GM18498 (cell line): Measurements from ENCODE around the gene PRPF19.
"Not testable (repeated sequence)": the region's sequence is repeated elsewhere in the genome, so short reads cannot be mapped to it uniquely, and the experiment has no call there.

Experiments
- ATAC-seq: cut with Tn5 transposase; IDR thresholded peaks from one replicate; pipeline ENCODE4 v1.9.1; 2021; ENCODE audit warnings: mild to moderate bottlenecking, moderate library complexity; ENCODE audit not compliant: unreplicated experiment

Gene PRPF19

GRCh38 chr11:60910281-60910687, 3.9 kb upstream of the PRPF19 start:
- ATAC-seq: peak; percentile 39

- ATAC-seq: not testable (repeated sequence)
Measured at GRCh38 chr11:60909680-60910280, 3.4 kb upstream of the PRPF19 start.

DNA sequence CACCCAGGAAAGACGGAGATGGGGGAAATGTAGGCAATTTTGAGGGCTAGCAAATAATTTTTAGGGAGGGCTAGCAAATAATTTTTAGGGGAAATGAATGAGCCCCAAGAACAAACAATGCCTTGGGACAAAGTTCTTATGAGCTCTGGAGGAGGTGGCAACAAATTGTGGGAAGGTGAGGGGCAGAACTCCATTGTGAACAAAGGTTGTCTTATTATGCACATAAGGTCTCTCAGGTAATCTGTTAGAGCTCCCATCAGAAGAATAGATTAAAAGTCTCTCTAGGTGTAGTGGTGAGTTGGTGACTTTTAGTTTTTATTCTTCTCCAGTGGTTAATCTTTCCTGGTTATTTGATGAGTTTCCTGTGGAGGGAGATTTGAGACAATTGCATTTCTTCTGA, 2.4 kb upstream of the PRPF19 start:
- no peak for ATAC-seq

- no peak for ATAC-seq
Measured at GRCh38 chr11:60905551-60906113, 753 bp downstream of the PRPF19 start.

- no peak for ATAC-seq
Measured at GRCh38 chr11:60905047-60905446, 1.3 kb downstream of the PRPF19 start.

GRCh38 chr11:60902625-60903024, 3.8 kb downstream of the PRPF19 start:
- no peak for ATAC-seq

GRCh38 chr11:60900673-60901404, 5.5 kb downstream of the PRPF19 start:
- ATAC-seq: no peak

DNA sequence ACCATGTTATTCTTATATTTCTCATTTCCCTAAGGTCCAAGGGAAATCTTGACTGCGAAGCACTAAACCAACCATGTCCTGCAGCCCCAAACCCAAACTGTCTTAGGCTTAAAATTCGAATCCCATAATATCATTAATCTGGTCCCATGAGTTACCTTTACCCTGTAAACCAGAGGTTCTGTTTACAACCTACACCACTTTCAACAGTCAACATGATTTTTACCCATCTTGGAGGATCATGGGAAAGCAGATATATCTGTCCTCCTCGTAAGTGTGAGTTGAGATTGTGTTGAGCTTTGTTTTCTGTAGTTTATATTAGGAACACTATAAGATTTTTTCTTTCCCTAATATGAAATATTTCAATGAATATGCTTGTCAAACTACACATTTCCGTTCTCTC, 6.4 kb downstream of the PRPF19 start:
- no peak for ATAC-seq

GRCh38 chr11:60899046-60899936, 7.1 kb downstream of the PRPF19 start:
- ATAC-seq: peak; percentile 62

GRCh38 chr11:60897496-60897895, 8.9 kb downstream of the PRPF19 start:
- no peak for ATAC-seq

DNA sequence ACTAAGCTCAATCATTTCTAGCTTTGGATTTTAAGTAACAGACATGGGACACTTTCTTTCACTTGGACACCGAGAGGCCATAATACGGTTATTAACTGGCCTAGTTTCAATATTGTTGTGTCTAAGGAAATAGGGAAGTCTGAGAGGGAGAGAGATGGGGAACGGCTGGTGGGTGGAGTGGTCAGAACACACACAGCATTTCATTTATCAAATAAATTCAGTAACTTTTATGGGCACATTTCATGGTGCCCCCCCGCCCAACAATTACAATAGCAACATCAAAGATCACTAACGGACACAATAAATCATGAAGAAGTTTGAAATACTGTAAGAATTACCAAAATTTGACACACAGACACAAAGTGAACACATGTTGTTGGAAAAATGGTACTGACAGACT, 10.7 kb downstream of the PRPF19 start:
- ATAC-seq: no peak

DNA sequence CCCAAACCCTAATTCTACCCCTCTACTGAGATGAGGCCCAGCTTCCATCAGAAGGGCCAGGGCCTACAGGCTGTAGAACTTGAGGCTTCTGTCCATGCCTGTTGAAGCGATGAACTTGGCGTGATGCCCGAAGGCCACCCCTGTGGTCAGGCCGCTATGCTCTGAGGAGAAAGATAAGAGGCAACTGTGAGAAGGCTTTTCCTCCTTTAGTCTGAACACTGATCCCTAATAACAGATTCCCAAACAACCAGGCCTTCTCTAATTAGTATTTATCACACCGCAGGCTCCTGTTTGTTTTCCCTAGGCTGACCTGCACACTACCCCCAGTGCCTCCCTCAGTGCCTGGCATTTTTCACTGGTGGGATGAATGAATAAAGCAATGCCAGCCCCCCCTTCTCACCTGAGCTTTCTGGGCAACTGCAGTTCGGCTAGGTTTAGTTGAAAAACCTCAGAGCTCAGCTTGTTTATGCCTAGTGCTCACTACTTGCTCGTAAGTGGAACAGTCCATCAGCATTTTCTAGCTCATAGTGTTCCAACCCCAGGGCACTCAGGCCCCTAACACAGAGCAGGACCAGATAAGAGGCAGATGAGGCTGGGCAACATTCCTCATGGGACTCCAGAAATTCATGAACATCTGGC, 15.2 kb downstream of the PRPF19 start:
- no peak for ATAC-seq

DNA sequence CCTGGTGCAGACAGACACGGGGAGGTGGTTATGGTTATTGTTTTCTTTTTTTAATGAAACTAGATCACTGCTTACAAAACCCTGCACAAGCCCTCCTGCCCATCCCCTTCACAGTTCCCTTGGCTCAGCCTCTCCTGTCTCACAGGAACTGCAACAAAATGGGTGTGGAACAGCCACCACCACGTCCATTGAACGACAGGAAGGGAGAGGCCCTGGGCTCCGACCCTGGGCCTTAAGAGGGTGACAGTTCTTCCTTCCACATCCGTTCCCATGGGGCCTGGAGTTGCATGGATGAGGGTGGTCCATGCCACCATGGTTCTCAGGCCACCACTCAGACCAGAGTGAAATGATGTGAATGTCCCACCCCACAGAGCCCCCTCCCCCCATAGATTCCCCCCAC, 15.7 kb downstream of the PRPF19 start:
- ATAC-seq: no peak

DNA sequence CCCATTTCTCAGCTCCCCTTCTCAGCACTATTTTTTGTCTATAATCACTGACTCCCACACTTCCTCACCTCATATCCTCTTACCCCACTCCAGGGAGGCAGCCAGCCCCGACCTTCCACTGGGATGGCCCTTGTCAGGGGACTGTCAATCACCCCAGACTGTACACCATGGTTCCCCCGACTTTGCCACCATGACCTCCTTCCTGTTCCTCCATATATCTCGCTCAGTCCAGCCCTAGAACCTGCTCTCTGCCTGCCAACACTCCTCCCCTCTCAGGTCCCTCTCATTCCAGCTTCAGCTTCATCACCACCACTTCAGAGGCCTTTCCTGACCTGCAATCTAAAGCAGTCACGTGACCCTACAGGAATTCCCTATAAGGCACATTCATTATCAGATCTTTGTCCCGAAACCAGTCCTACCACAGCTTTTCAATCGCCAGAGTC, 16.5 kb downstream of the PRPF19 start:
- ATAC-seq: no peak

GRCh38 chr11:60887556-60887955, 18.8 kb downstream of the PRPF19 start:
- peak; percentile 59 for ATAC-seq

DNA sequence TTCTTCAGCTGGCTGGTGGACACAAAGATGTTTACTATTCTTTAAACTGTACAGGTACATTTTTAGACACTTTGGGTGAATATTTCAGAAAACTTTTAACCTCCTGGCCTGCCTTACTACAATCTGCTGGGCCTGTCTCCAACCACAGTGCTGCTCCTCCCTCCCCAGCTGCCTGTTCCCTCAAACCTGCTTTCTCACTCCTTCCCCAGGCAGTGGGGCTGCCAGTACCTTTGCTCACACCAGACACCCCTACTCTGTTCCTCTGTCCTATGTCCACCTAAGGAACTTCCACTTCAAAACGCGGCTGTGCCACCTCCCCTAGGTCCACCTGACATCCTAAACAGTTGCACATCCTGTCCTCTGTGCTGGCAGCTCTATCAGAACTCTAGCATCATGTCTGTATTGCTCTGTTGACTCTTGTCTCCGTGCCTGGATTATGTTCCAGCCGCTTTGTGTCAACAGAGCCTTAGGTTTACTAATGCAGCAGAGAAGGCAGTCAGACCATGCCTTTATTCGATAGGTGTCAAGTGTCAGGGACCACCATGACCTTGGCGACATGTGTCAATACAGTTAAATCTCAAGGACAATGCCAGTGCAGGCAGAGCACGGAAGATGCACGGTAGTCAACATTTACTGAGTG, 25.6 kb downstream of the PRPF19 start:
- no peak for ATAC-seq

GRCh38 chr11:60879971-60880588, 26.3 kb downstream of the PRPF19 start:
- ATAC-seq: no peak

GRCh38 chr11:60879104-60879503, 27.3 kb downstream of the PRPF19 start:
- no peak for ATAC-seq

- no peak for ATAC-seq
Measured at GRCh38 chr11:60878245-60879101, 27.9 kb downstream of the PRPF19 start.
